GM19023 (cell line): ENCODE data around the gene HAAO.
A peak's percentile ranks its signal among the peaks of the same experiment; 100 is the strongest.

ENCODE experiments used
- ATAC-seq: cut with Tn5 transposase; IDR thresholded peaks from one replicate; pipeline ENCODE4 v1.9.1; 2021; ENCODE audit warnings: mild to moderate bottlenecking, moderate library complexity; ENCODE audit not compliant: unreplicated experiment

The HAAO gene

GRCh38 chr2:42815726-42816125, 23.3 kb upstream of the HAAO start:
- ATAC-seq: no peak

GRCh38 chr2:42813763-42814162, 21.4 kb upstream of the HAAO start:
- no peak for ATAC-seq

- ATAC-seq: no peak
Observed at GRCh38 chr2:42812899-42813479, 20.6 kb upstream of the HAAO start.

GRCh38 chr2:42810971-42811811, 18.8 kb upstream of the HAAO start:
- ATAC-seq: peak; percentile 5

- peak; percentile 75 for ATAC-seq
Observed at GRCh38 chr2:42810121-42810970, 18.0 kb upstream of the HAAO start.

- ATAC-seq: peak; percentile 55
Observed at GRCh38 chr2:42809819-42810120, 17.4 kb upstream of the HAAO start.

- no peak for ATAC-seq
Observed at GRCh38 chr2:42809131-42809818, 16.9 kb upstream of the HAAO start.

- ATAC-seq: no peak
Observed at GRCh38 chr2:42808301-42808700, 15.9 kb upstream of the HAAO start.

- no peak for ATAC-seq
Observed at GRCh38 chr2:42806786-42807185, 14.4 kb upstream of the HAAO start.

GRCh38 chr2:42804891-42805290, 12.5 kb upstream of the HAAO start:
- no peak for ATAC-seq

GRCh38 chr2:42804338-42804737, 12.0 kb upstream of the HAAO start:
- ATAC-seq: no peak

GRCh38 chr2:42802150-42802549, 9.8 kb upstream of the HAAO start:
- no peak for ATAC-seq

GRCh38 chr2:42801381-42801780, 9.0 kb upstream of the HAAO start:
- no peak for ATAC-seq

- no peak for ATAC-seq
Observed at GRCh38 chr2:42800981-42801380, 8.6 kb upstream of the HAAO start.

GRCh38 chr2:42800461-42800962, 8.1 kb upstream of the HAAO start:
- ATAC-seq: no peak

GRCh38 chr2:42799881-42800280, 7.5 kb upstream of the HAAO start:
- no peak for ATAC-seq

GRCh38 chr2:42797281-42797680, 4.9 kb upstream of the HAAO start:
- no peak for ATAC-seq

- peak; percentile 24 for ATAC-seq
Observed at GRCh38 chr2:42796427-42797248, 4.3 kb upstream of the HAAO start.

- peak; percentile 43 for ATAC-seq
Observed at GRCh38 chr2:42795841-42796301, 3.5 kb upstream of the HAAO start.

- no peak for ATAC-seq
Observed at GRCh38 chr2:42795275-42795674, 2.9 kb upstream of the HAAO start.
